HG03159 (cell line): Measurements from ENCODE around the gene SHPK.

Experiments
- ATAC-seq: cut with Tn5 transposase; IDR thresholded peaks from one replicate; pipeline ENCODE4 v1.9.1; 2021; ENCODE audit warnings: mild to moderate bottlenecking, moderate library complexity; ENCODE audit not compliant: unreplicated experiment

SHPK gene

GRCh38 chr17:3663102-3664011, 27.3 kb upstream of the SHPK start:
- ATAC-seq: no peak

GRCh38 chr17:3660311-3660891, 24.4 kb upstream of the SHPK start:
- no peak for ATAC-seq

GRCh38 chr17:3659541-3660111, 23.6 kb upstream of the SHPK start:
- no peak for ATAC-seq

GRCh38 chr17:3658784-3659449, 22.9 kb upstream of the SHPK start:
- ATAC-seq: no peak

GRCh38 chr17:3657874-3658783, 22.1 kb upstream of the SHPK start:
- ATAC-seq: no peak

- no peak for ATAC-seq
These were observed 21.5 kb upstream of the SHPK start for GRCh38 chr17:3657588-3657869.

GRCh38 chr17:3656755-3657587, 20.9 kb upstream of the SHPK start:
- ATAC-seq: no peak

- ATAC-seq: no peak
These were observed 20.3 kb upstream of the SHPK start for GRCh38 chr17:3656353-3656752.

GRCh38 chr17:3655766-3656165, 19.7 kb upstream of the SHPK start:
- no peak for ATAC-seq

- ATAC-seq: no peak
These were observed 11.9 kb upstream of the SHPK start for GRCh38 chr17:3647769-3648555.

- no peak for ATAC-seq
These were observed 11.2 kb upstream of the SHPK start for GRCh38 chr17:3647251-3647650.

GRCh38 chr17:3645310-3645709, 9.3 kb upstream of the SHPK start:
- no peak for ATAC-seq

- no peak for ATAC-seq
These were observed 7.9 kb upstream of the SHPK start for GRCh38 chr17:3643889-3644349.

GRCh38 chr17:3641717-3642486, 5.9 kb upstream of the SHPK start:
- ATAC-seq: no peak

GRCh38 chr17:3641014-3641413, 5.0 kb upstream of the SHPK start:
- no peak for ATAC-seq

GRCh38 chr17:3639981-3640596, 4.0 kb upstream of the SHPK start:
- ATAC-seq: no peak

GRCh38 chr17:3636908-3637373, 891 bp upstream of the SHPK start:
- ATAC-seq: peak; percentile 5
